DMS 273 (cell line): ENCODE measurements around the gene ITPR1.

Experiments used
- DNase-seq: peaks from one replicate; lab custom pipeline; 2025; ENCODE audit not compliant: unreplicated experiment; lab: John Stamatoyannopoulos, UW

The ITPR1 gene

DNA sequence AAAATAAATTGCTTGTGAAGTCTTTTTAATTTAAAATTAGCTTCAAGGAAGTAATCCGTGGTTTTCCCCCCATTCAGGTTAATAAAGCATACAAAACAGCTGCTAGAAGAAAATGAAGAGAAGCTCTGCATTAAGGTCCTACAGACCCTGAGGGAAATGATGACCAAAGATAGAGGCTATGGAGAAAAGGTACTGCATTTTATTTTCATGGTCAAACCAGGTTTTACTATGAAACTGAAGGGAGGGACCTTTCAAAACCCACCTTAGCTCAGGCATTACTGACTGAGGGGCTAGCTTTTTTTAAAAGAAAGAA is 218.5 kb downstream of the ITPR1 start:
- no peak for DNase-seq

- DNase-seq: no peak
These were observed 219.0 kb downstream of the ITPR1 start for GRCh38 chr3:4712109-4712508.

DNA sequence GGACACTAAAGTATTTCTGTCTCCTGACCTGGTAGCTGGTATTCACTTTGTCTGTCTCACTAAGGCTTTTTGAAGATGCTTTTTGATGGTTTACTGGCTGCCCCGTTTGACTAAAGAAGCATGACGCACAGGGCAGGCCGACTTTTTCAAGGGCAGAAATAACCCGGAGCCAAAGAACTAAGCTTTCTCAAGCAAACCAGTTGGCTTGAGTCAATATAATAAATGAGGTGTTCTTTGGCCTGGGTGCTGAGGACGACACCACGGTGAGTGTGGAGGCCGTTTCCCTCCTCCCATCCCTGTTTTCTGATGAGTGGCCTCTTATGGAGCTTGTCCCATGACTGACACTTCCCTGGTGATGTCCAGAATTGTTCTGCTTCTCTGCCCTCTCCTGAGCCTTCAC is 220.9 kb downstream of the ITPR1 start:
- no peak for DNase-seq

- no peak for DNase-seq
These were observed 223.1 kb downstream of the ITPR1 start for GRCh38 chr3:4716266-4716665.

GRCh38 chr3:4716706-4717362 is 223.7 kb downstream of the ITPR1 start:
- no peak for DNase-seq

DNA sequence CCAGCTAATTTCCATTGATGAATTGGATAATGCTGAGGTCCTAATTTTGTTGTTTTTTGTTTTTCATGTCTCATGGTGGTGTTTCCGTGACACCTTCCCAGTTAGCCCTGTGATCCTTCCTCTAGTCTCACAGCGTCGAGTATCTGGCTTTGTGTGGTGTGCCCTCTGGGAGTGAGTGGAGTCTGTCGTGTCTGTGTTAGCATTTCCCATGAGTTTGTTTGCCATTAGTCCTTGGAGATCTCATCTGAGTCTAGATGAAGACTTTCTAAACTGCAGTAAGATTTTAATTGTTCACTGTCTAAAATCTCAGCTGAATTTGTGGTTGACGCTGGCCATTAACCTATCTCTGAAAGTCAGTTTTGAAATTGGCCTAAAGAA is 224.2 kb downstream of the ITPR1 start:
- DNase-seq: no peak

GRCh38 chr3:4718179-4718736 is 225.1 kb downstream of the ITPR1 start:
- no peak for DNase-seq

GRCh38 chr3:4719046-4719501 is 225.9 kb downstream of the ITPR1 start:
- DNase-seq: no peak

DNA sequence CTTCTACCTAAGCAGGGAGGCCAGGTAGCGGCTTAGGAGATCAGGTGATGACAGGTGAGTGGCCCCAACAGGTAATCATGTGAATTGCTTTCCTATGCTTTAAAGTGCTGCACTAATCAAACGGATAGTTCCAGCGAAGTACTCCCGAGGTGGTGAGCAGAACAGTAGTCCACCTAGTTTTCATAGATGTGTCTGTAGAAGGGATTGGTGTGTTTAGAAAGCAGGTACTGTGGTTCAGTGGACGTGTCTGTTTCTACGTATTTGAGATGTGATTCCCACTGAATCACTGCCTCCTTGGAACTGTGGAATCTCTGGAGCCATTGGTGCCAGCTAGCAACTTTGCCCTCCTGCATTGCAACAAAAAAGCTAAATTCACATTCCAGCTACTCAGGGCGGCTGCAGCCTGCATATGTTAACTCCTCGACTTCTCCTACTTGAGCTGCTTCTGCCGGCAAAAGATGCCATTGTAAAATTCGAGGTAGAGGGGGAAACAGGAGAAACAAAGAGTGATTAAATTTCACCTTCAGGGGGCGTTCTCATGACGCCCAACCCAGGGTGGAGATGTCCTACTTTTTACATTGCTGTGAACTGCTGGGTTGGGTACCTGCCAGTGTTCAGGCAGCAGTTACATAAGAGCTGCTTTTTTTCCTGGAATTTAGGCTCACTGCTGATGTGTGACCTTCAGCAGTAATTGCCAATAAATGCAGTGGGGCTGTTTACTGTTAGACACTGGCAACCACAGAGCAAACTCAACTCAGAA is 227.3 kb downstream of the ITPR1 start:
- DNase-seq: peak; percentile 61

DNA sequence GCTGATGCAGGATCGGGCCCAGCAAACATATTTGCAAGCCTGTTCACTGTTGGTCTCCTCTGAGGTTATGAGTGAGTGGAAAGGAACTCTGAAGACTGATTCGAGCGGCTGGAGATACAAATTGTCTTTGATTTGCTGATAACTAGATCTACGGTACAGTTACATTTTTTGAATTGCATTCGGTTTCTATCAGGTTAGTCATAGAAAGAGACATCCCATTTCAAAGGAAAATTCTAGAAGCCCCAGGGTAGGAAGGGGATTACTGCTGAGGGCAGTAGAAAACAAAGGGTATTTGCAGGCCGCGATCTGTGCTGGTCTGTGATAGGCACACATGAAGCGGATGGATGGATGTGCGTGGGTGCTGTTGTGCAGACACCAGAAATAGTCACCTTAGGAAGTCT is 228.4 kb downstream of the ITPR1 start:
- DNase-seq: no peak

DNA sequence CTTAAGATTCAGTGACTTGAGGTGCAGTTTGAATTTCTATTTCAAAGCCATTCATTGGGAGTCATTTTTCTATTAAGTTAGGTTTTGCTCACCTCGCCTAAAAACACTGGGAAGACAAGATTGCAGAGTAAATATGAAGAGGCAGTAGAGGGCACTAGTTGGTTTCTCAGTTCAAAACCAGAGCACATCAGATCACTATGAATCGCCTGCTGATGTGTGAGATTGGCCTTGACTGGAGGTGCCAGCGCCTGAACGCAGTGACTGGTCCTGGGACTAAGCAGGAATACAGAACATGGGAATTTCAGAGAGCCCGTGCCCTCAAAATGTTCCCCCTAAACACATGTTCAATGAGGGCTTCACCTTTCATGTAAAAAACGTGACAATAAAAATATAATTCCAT is 229.0 kb downstream of the ITPR1 start:
- DNase-seq: peak; percentile 48

DNA sequence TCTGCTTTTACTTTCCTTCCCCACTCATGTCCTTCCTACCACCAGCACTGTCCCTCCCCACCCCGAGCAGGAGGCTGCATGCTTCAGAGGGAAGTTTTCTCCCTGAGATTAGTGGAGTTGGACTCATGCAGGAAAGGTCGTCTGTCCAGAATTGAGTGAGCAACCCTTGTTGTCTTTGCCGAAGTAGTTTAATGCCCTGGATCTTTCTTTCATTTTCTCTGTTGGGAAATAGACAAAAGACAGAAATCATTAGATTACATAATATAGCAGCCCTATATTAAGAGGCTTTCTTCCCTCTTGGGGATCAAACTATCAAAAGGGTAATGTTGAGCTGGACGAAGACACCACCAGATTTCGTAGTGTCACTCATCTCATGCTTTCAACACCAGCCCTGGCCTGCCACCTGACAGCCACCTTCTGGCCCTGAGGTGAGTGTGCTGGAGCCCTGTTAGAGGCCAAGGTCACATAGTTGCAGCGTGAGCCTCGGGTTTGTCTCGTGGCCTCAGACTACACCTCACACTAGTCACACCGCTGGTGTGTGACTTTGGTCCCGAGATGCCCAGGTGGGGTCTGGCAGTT is 231.0 kb downstream of the ITPR1 start:
- DNase-seq: no peak

GRCh38 chr3:4726549-4726948 is 233.4 kb downstream of the ITPR1 start:
- no peak for DNase-seq

- DNase-seq: no peak
These were observed 236.2 kb downstream of the ITPR1 start for GRCh38 chr3:4729061-4729973.

GRCh38 chr3:4730719-4731118 is 237.6 kb downstream of the ITPR1 start:
- DNase-seq: peak; percentile 28

GRCh38 chr3:4731543-4732111 is 238.5 kb downstream of the ITPR1 start:
- no peak for DNase-seq

- DNase-seq: peak; percentile 27
These were observed 239.8 kb downstream of the ITPR1 start for GRCh38 chr3:4732925-4733324.

- DNase-seq: peak; percentile 55
These were observed 241.3 kb downstream of the ITPR1 start for GRCh38 chr3:4734454-4734853.

GRCh38 chr3:4735243-4735642 is 242.1 kb downstream of the ITPR1 start:
- DNase-seq: peak; percentile 52

GRCh38 chr3:4736284-4736861 is 243.2 kb downstream of the ITPR1 start:
- no peak for DNase-seq
